HG03571 (cell line): Measurements from ENCODE around the gene TP53AIP1.
A peak's percentile ranks its signal among the peaks of the same experiment; 100 is the strongest.

Source experiments
- ATAC-seq: cut with Tn5 transposase; IDR thresholded peaks from one replicate; pipeline ENCODE4 v1.9.1; 2021; ENCODE audit not compliant: unreplicated experiment

Gene TP53AIP1

DNA sequence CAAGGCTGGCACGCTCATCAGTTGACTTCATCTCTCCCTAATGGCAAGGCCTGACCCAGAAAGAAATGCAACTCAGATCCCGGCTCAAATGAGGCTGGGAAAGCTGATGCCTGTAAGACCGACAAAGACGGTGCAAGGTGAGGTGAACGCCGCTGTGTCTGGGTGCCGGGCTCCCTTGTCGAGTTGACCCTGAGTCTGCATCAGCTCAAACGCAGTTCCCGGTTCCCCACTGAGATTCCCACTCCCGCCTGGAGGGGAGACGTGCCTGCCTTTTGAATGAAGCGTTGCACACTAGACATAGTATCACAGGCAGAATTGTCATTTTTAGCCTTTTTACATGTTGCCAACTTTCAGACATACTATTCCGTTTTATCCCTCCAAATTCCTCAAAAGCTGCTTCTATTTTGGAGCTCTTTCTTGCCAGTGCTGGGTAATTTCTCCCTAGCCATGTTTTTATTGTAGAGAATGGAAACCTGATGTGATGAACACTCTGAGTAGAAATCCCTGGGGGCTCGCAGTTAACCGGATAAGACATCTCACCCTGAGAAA lies 831 bp upstream of the TP53AIP1 start:
- no peak for ATAC-seq

DNA sequence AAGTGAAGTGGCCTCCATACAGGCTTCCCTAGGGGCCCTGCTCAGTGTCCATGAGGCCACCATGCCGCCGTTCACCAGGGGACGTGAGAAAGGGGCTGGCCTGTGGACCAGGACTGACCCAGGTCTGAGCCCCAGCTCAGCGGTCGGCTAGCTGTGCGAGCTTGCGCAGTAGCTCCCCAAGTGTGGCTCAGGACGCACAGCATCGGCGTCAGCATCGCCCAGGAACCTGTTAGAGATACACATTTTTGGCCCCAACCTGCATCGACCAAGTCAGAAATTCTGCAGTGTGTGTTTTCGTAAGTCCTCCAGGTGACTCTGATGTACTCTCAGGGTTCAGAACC lies 429 bp downstream of the TP53AIP1 start:
- no peak for ATAC-seq

DNA sequence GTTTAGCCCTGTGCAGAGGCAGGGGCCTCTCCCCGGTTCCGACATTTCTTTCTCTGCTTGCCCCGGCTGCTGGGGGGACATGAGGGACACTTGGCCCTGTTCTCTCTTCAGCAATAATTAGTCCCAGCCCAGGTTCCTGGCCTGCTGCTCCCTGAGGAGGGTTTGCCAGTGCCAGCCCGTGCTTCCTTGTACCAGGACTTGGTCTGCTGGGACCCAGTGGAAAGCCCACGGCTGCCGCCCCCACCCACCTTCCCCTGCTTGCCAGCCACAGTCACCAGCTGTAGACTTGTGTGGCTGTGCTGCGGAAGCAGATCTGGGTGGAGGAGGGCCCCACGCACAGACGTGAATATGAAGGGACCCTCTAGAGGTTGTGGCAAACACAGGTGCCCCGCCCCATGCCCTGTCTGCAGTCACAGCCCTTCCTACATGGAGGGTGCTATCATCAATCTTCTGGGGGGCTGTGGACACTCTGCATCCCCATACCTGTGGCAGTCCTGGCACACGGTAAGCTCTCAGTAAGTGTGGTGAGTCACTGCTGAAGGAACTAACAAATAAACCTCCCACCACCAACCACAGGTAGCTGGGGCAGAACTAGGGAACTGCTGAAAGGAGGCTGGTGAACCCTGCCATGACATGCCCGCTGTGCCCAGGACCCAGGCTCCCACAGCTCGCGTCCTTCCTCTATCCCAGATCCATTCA lies 949 bp downstream of the TP53AIP1 start:
- ATAC-seq: no peak

DNA sequence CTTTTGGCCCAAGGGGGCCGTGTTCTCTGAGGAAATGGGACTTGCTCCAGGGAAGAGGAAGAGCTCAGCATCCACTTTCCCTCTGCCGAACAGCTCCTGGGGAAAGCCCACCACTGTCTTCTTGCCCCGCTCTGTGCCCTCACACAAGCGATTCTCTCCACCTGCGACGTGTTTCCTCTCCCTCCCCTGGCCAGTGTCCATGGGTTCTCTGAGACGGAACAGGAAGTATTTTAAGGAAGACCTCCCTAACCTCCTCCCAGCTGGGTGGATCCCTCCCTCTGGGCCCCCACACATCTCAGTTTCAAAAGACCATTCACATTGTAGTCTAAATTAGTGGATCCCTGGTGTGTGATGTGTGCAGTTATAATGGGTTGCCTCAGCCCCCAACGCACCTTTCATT lies 1.6 kb downstream of the TP53AIP1 start:
- ATAC-seq: no peak

DNA sequence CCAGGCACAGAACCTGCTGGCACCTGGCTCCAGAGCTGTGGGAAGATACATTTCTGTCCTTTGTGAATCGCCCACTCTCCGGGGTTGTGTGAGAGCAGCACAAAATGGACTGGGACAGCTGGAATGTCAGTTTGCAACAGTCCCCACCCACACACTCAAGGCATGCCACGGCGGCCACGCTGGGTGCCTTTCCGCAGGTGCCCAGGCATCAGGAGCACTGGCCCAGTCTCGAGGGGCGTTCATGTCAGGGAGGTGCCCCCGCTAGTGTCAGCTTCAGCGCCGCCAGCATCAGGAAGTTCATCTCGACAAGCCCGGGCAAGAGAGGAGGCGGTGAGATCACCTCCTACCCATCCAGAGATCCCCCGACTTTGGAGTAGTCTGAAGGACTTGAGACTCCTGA lies 2.1 kb downstream of the TP53AIP1 start:
- ATAC-seq: no peak

DNA sequence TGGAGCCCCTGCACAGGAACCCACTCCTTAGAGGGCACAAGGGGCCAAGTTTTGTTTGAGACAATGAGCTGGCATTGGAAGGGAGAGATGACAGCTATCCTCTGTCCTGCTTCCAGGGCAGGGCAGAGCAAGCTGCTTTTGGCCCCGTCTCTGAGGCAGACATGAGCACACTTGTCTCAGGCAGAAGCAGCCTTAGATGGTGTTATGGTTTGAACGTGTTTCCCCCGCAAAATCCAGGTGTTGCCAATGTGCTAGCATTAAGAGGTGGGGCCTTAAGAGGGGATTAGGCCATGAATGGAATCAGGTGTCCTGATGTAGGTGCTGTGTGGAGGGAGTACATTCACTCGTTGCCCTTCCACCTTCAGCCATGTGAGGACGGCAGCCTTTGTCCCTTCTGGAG lies 2.5 kb downstream of the TP53AIP1 start:
- no peak for ATAC-seq

DNA sequence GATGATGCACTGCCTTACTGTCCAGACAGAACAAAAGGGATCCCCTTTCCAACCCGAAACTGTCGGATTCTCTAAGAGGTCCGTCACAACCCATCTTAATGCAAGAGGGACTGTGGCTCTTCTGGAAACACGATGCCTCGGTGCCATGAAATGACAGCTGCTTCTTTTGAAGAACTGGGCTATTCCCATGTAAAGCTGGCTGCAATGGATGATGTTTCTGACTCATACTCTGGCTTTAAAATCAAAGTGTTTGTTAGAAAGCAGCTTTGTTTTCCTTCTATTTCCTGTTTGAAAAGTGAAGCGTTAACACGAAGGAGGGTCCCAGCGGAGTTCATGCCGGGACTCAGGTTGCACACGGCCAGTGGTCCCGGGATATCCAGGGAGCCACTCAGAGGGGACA lies 3.1 kb downstream of the TP53AIP1 start:
- no peak for ATAC-seq

DNA sequence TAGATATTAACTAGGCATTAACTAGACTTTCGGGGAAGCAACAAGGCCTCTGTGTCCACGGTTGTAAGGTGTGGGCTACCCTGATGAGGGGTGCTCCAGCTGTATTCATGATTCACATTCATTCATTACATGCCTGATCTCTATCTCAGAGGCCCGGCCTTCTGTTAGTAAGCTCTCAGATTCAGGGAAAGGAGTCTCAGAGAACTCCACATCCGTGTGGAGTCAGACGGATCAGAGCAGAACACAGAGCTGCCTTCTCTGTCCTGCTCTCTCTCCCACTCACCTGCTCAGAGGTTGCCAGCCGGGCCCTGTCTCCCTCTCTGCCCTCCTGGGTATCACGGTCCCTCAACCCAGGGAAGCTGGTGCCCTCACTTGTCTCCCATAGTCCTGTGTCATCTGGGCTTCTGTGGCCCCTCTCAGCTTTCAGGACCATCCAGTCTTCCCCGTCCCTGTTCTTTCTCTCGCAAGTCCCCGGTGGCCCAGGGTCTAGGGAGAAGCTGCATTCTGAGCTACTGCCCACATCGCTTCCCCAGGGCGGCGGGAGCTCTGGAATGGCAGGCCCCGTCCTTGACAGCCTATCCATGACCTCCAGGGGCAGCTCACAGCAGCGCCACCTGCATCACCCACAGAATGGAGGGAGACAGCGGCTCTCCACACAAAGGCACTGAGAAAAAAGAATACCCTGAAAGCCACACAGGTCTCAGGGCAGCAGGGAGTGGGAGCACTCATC lies 4.3 kb downstream of the TP53AIP1 start:
- no peak for ATAC-seq

DNA sequence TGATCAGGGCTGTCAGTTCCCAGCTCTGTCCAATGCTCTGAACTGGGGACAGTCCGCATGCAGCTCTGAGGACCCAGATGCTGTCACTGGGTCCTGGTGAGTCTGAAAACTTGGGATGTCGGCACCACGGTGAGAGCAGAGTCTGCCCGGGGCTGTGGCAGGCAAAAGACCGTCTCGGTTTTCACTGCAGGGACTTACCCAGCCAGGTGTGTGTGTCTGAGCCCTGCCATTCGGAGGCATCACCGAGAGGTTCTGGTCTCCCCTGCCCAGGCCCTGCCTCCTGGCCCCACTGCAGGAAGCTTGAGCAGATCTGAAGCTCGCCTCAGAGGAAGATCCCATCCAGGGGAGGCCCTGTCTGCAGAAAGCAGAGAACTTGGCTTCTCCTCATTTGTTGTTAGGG lies 5.2 kb downstream of the TP53AIP1 start:
- no peak for ATAC-seq

DNA sequence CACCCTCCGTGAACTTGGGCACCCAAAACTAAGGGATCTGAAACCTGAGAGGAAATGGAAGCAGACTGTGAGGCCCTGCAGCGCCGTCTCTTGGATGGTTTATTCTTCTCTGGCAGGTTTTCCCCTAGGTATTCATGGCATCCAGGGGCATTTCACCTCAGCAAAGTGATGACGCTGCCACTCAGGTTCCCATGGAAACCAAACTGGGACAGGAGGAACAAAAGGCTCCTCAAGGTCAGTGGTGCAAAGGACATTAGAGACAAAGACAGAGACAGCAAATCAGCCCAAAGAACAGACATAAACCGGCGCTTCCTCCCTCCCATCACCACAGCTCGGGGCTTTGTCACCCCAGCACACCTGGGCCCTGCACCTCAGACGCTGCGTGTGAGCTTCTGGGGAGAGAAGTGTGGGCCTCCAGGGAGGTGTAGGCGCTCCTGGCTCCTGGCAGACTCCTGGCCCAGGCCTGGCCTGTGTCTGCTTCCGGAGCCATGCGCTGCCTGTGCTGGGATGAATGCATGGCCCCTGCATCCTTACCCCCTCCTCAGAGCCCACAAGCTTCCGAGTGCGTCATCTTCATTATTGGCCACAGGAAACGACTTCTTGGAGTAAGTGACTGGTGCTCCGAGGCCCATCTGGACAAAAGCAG lies 5.9 kb downstream of the TP53AIP1 start:
- no peak for ATAC-seq

DNA sequence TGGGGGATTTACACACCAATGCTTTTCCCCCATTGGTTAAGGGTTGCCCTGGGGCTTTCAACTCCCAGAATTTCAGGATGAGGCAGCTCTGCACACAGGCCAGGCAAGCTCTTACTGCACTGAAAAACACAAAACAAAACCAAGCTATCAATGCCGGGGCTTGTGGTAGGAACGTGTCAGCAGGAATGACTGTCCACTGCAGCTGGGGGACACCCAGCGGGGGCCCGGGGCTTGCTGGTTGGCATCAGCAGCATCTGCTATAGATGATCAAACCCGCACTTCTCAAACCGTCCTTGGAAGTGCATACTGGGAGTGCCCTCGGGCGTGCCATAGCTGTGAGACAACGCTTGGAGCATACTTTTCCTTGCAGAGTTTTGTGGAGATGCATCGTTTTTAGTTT lies 7.7 kb downstream of the TP53AIP1 start:
- ATAC-seq: no peak

DNA sequence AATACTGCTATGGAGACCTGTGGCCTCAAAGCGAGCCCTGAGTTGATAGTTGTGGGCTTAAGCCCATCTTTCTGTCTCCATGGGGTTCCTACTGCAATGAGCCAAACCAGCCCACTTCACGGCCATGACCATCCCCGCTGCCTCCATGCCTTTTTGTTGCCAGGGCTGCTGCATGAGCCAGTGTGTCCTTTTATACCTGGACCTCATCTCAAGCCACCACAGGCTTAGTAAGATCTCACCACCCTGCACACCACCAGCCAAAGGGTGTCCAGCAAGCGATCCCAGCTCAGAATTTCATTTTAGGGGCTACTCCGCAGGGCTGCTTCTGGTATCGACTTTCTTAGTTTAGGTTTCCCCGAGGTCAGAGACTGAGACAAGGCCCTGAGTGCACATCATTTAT lies 8.3 kb downstream of the TP53AIP1 start:
- ATAC-seq: no peak

DNA sequence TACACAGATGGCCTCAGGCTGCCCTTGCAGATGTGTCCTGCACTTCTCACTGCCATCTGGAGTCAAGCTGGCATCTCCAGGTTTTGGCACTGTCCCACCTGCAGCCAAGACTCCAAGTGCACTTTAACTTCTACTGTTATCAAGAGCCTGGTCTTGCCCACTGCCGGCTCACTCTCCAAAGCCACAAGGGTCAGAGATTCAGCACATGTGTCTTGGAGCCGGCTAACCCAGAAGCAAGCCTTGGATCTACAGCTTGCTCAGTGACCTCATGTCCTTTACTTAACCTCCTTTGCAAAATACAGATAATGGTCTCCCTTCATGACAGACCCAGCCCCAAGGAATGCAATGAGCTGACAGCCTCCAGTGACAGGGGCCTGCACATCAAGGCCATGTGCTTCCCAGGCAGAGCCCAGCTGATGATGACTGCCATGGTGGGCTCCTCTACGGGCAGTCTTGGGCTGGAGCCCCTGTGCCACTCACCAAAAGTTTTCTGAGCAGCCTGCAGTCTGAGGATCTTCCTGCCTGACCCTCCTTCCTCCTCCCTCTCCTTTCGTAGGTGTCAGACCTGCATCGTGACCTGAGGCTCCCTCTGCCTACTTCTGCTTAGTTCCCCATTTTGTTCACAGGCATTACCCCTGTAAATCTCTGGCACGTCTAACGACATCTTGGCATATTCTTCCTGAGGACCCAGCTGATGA lies 9.0 kb downstream of the TP53AIP1 start:
- no peak for ATAC-seq

DNA sequence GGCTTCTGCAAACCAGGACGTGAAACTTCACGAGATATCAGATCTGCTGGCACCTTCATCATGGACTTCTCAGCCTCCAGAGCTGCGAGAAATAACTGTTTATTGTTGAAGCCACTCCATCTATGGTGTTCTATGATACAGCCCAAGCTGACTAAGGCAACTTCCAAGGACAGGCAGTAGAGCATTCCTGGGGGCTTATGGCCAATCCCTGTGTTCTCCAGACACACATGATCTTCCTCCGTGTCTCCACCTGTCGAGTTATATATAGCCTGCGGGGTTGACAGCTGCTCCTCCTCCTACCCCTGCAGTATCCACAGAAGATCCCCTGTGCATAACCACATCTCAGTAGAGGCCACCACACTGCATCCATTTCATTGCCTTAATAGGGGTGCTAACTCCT lies 11.0 kb downstream of the TP53AIP1 start:
- ATAC-seq: no peak

DNA sequence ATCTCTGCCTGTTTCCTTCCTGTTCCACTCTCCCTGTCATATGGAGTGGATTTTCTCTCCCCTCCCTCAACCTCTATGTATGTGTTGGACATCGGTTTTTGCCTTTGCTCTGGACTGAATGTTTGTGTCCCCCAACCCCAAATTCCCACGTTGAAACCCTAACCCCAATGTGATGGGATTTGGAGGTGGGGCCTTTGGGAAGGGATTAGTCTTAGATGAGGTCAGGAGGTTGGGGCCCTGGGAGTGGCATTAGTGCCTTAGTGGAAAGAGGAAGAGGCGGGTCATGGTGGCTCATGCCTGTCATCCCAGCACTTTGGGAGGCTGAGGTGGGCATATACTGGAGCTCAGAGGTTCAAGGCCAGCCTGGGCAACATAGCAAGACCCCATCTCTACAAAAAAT lies 11.6 kb downstream of the TP53AIP1 start:
- no peak for ATAC-seq

DNA sequence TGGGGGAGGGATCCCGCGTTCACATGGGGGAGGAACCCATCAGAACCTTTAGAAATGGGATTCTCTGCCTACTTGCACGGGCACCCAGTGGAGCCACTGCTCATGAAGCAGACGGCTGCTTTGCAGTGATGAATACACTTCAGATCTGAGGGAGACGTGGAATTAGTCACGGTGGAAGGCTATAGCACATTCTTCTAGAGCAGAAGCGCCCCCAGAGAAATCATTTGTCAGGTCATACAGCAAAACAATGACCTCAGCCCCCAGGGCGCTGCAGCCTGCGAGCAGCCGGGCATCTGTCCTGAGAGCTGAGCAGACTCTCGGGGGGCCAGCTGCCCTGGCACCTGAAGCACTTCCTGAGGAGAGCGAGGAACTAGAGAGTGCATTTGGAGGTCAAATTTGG lies 12.7 kb downstream of the TP53AIP1 start:
- ATAC-seq: no peak

DNA sequence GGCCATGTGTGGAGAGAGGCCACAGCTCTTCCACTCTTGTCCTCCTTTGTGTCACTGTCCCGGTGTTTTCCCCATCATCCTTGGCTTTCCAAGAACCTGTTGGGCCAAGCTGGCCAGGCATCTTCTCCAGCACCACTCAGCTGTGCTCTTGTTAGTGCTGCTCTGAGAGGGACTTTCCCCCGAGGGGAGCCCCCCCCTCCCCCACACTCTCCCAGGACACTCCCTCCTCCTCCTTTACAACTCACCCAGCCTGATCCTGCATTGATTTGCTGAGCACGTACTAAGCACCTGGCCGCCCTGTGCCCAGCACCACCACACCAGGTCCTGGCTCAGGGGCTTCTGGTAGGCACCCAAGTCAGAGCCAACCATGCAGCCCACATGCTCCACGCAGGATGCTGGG lies 13.2 kb downstream of the TP53AIP1 start:
- no peak for ATAC-seq

DNA sequence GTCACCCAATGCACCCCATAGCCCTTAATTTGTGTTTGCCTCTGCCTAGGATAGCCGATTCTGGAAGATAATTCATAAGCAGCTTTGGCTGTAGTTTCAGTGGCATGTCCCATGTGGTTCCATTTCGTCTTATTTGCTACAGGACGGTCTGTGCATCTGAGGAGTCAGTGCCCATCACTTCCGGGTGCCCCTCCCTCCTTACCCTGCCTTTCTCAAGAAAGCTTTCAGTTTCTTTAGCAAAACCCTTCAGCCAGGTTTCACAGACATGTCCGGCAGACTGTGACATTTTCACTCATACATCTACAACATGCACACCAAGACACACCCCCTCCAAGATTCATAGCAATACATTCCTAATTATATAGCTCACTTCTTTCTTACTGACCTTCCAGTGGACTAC lies 14.3 kb downstream of the TP53AIP1 start:
- peak; percentile 98 for ATAC-seq

DNA sequence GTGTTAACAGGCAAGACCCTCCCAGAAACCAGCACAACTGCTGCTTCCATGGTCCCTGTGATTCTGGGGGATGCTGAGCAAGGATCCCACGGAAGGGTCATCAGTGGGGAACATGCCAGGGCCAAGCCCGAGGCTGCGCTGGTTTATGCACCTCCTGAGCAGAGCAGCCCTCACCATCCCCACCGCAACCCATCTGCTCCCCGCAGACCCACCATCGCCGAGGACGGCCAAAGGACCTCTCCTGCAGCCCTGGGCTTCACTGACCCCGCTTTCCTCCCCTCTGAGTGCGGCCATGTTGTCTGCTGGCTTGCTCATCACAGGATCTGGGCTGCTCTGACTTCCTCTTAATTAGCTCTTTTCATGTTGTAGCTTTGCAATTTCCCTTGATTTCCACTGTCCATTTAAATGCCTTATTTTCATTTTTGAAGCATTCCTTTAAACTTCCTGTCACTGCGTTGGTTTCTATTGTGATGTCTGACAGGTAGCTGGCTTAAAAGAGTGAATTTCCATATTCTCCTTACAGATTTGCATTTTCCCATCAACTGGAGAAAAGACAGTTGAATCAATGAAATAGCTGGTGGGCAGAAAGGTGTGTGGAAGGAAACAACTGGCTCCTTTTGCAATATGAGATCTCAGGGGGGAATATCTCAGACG lies 14.9 kb downstream of the TP53AIP1 start:
- ATAC-seq: no peak

DNA sequence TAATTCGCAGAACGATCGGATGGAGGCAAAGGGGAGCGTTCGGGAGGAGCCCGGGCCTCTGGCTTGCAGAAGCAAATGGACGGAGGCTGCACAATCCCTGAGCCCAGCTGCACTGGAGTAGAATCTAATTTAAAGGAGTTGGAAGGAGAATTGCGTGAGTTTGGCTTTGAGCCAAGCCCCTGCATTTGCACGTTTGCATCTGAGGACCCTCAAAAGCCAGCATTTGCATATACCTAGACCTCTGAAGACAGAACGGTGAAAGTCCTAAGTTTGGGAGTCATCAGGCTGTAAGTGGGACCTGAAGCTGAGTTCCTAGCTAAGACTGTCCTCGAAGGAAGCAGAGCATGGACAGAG lies 15.6 kb downstream of the TP53AIP1 start:
- no peak for ATAC-seq

DNA sequence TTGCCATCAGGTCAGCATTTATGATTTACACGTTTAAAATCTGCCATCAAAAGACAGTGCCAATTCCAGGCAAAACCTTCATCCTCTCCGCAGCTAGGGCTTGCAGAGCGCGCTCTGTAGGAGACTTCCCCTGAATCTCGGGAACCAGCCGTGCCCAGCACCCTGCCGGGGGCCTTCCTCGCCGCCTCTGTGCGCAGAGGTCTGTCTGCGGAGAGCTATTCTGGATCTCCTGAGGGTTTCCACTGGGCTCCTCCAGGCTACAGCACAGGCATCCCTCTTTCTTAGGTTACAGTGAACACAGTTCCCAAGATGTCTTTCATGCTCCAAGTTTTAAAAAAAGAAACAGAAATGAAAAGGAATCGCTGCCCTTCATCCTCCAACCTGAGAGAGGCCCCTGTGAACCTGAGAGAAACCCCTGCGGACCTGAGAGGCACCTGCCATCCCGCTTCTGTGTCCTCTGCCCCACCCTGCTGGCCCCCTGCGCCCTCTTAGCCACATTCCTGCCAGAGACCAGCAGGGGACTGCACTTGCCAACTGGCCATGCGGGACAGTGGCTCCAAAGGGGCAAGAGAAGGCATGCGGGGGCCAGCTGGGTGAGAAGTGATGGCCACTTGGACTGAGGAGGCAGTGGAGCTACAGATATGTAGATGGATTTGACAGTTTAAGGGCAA lies 16.1 kb downstream of the TP53AIP1 start:
- ATAC-seq: no peak
